Measurements from ENCODE around the gene SLC23A3. TPM values are rescaled to one million over a fixed set of nuclear protein-coding genes. Genes with fewer than 3 reads are reported as not detected.

The SLC23A3 gene
- total and polyA plus RNA-seq, 9 of the 15 experiments (the other 6 are each of a cell fraction or from before 2014, with no cell fraction given) = 0.06 to 0.64 (median 0.16) TPM

GRCh38 chr2:219160186-219161017 lies 9.4 kb downstream of the SLC23A3 start, which contains the start of gene NHEJ1 (continued):
- TF ChIP-seq MCM5 (IDR thresholded peaks at IDR 0.05; ENCODE audit: low read depth) = no peak
- no peak for TF ChIP-seq NELFE (IDR thresholded peaks at IDR 0.05; ENCODE audit: insufficient read depth, insufficient read length)
- TF ChIP-seq ZNF217 (CRISPR knock-in tag; IDR thresholded peaks at IDR 0.05) = no peak
- peak; percentile 77 for TF ChIP-seq CC2D1A (IDR thresholded peaks at IDR 0.05)
- 0 out of 2 replicates have a peak, but pooled peaks have one; percentile 3 for TF ChIP-seq CREM (IDR thresholded peaks at IDR 0.05; ENCODE audit: low read depth)
- no peak for TF ChIP-seq ZNF696 (CRISPR knock-in tag; conservative IDR thresholded peaks at IDR 0.05)
- TF ChIP-seq ARID1B (IDR thresholded peaks at IDR 0.05) = no peak
- TF ChIP-seq EP400 (IDR thresholded peaks at IDR 0.05) = peak; percentile 74
- peak; percentile 24 to 27 for TF ChIP-seq E2F6 (IDR thresholded peaks at IDR 0.05; ENCODE audit: borderline replicate concordance in 1 of 2, extremely low read depth in 1 of 2, insufficient read depth in 1 of 2, insufficient read length in 1 of 2, low read depth in 1 of 2, low read length in 1 of 2, poor library complexity in 1 of 2, severe bottlenecking in 1 of 2)
- no peak for TF ChIP-seq ZNF263 (CRISPR knock-in tag; IDR thresholded peaks at IDR 0.05; ENCODE audit: borderline replicate concordance)
- TF ChIP-seq MECOM (CRISPR knock-in tag; IDR thresholded peaks at IDR 0.05) = no peak
- TF ChIP-seq KDM1A (IDR thresholded peaks at IDR 0.05) = no peak
- TF ChIP-seq SAP30 (IDR thresholded peaks at IDR 0.05; ENCODE audit: borderline replicate concordance, insufficient read depth, low read depth, low read length, poor library complexity, severe bottlenecking) = peak; percentile 34
- peak; percentile 9 for TF ChIP-seq MEIS2 (IDR thresholded peaks at IDR 0.05; ENCODE audit: partially characterized antibody)
- TF ChIP-seq BCOR (IDR thresholded peaks at IDR 0.05) = peak; percentile 33; the same call in 1 of the 2 replicates
- TF ChIP-seq, protein P1, sequence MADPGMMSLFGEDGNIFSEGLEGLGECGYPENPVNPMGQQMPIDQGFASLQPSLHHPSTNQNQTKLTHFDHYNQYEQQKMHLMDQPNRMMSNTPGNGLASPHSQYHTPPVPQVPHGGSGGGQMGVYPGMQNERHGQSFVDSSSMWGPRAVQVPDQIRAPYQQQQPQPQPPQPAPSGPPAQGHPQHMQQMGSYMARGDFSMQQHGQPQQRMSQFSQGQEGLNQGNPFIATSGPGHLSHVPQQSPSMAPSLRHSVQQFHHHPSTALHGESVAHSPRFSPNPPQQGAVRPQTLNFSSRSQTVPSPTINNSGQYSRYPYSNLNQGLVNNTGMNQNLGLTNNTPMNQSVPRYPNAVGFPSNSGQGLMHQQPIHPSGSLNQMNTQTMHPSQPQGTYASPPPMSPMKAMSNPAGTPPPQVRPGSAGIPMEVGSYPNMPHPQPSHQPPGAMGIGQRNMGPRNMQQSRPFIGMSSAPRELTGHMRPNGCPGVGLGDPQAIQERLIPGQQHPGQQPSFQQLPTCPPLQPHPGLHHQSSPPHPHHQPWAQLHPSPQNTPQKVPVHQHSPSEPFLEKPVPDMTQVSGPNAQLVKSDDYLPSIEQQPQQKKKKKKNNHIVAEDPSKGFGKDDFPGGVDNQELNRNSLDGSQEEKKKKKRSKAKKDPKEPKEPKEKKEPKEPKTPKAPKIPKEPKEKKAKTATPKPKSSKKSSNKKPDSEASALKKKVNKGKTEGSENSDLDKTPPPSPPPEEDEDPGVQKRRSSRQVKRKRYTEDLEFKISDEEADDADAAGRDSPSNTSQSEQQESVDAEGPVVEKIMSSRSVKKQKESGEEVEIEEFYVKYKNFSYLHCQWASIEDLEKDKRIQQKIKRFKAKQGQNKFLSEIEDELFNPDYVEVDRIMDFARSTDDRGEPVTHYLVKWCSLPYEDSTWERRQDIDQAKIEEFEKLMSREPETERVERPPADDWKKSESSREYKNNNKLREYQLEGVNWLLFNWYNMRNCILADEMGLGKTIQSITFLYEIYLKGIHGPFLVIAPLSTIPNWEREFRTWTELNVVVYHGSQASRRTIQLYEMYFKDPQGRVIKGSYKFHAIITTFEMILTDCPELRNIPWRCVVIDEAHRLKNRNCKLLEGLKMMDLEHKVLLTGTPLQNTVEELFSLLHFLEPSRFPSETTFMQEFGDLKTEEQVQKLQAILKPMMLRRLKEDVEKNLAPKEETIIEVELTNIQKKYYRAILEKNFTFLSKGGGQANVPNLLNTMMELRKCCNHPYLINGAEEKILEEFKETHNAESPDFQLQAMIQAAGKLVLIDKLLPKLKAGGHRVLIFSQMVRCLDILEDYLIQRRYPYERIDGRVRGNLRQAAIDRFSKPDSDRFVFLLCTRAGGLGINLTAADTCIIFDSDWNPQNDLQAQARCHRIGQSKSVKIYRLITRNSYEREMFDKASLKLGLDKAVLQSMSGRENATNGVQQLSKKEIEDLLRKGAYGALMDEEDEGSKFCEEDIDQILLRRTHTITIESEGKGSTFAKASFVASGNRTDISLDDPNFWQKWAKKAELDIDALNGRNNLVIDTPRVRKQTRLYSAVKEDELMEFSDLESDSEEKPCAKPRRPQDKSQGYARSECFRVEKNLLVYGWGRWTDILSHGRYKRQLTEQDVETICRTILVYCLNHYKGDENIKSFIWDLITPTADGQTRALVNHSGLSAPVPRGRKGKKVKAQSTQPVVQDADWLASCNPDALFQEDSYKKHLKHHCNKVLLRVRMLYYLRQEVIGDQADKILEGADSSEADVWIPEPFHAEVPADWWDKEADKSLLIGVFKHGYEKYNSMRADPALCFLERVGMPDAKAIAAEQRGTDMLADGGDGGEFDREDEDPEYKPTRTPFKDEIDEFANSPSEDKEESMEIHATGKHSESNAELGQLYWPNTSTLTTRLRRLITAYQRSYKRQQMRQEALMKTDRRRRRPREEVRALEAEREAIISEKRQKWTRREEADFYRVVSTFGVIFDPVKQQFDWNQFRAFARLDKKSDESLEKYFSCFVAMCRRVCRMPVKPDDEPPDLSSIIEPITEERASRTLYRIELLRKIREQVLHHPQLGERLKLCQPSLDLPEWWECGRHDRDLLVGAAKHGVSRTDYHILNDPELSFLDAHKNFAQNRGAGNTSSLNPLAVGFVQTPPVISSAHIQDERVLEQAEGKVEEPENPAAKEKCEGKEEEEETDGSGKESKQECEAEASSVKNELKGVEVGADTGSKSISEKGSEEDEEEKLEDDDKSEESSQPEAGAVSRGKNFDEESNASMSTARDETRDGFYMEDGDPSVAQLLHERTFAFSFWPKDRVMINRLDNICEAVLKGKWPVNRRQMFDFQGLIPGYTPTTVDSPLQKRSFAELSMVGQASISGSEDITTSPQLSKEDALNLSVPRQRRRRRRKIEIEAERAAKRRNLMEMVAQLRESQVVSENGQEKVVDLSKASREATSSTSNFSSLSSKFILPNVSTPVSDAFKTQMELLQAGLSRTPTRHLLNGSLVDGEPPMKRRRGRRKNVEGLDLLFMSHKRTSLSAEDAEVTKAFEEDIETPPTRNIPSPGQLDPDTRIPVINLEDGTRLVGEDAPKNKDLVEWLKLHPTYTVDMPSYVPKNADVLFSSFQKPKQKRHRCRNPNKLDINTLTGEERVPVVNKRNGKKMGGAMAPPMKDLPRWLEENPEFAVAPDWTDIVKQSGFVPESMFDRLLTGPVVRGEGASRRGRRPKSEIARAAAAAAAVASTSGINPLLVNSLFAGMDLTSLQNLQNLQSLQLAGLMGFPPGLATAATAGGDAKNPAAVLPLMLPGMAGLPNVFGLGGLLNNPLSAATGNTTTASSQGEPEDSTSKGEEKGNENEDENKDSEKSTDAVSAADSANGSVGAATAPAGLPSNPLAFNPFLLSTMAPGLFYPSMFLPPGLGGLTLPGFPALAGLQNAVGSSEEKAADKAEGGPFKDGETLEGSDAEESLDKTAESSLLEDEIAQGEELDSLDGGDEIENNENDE (IDR thresholded peaks at IDR 0.05; ENCODE audit: low read depth, low read length) = no peak
